ENCODE data around the gene PGM2L1.
A peak's percentile ranks its signal among the peaks of the same experiment; 100 is the strongest.

Gene PGM2L1

GRCh38 chr11:74384641-74385040 is 13.6 kb downstream of the PGM2L1 start:
- no peak for TF ChIP-seq POLR2A (IDR thresholded peaks at IDR 0.05; ENCODE audit: extremely low read depth, insufficient read length)
- TF ChIP-seq, protein P1, sequence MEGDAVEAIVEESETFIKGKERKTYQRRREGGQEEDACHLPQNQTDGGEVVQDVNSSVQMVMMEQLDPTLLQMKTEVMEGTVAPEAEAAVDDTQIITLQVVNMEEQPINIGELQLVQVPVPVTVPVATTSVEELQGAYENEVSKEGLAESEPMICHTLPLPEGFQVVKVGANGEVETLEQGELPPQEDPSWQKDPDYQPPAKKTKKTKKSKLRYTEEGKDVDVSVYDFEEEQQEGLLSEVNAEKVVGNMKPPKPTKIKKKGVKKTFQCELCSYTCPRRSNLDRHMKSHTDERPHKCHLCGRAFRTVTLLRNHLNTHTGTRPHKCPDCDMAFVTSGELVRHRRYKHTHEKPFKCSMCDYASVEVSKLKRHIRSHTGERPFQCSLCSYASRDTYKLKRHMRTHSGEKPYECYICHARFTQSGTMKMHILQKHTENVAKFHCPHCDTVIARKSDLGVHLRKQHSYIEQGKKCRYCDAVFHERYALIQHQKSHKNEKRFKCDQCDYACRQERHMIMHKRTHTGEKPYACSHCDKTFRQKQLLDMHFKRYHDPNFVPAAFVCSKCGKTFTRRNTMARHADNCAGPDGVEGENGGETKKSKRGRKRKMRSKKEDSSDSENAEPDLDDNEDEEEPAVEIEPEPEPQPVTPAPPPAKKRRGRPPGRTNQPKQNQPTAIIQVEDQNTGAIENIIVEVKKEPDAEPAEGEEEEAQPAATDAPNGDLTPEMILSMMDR (IDR thresholded peaks at IDR 0.05; ENCODE audit: low read depth, low read length): no peak
- TF ChIP-seq MYC (IDR thresholded peaks at IDR 0.05; ENCODE audit: low read depth, low read length): no peak
- TF ChIP-seq, protein P2, sequence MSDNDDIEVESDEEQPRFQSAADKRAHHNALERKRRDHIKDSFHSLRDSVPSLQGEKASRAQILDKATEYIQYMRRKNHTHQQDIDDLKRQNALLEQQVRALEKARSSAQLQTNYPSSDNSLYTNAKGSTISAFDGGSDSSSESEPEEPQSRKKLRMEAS (IDR thresholded peaks at IDR 0.05; ENCODE audit: low read depth, low read length): no peak
- no peak overlapping the region for H3K4me3 ChIP-seq (ENCODE audit: low read depth, low read length)
- DNase-seq (ENCODE audit: low read depth): no peak

DNA sequence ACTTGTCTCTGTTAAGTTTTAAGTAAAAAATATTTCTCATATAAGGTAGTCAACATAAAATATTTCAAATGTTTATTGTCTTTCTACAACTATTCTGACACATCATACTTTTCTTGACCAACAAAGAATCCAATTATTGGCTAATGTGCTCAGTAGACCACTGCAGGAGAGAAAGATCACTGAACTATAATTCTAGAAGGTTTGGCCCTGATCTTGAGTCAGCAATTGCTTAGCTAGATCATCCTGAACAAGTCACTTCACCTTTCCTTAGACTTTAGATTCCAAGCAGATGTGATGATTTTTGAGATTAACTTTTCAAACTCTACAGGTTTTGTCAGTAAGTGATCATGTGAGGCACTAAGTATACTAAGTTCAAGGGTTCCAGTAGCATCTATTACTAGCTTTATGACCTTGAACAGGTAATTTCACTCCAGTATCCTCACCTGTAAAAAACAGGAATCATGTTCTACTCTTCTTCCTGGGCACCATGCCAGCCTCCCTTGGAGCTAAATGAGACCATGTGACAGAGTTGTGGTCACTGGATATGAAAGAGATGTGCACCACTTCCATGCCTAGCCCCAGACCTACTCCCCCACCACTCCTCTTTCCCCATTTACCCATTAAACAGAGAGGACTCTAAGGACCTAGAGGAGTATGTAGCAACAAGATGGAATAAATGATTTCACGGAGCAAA is 17.3 kb downstream of the PGM2L1 start:
- no peak overlapping the region for H3K4me3 ChIP-seq (ENCODE audit: low read depth, low read length)
- TF ChIP-seq, protein P1 (IDR thresholded peaks at IDR 0.05; ENCODE audit: low read depth, low read length): no peak
- TF ChIP-seq, protein P2 (IDR thresholded peaks at IDR 0.05; ENCODE audit: low read depth, low read length): no peak
- peak; percentile 12 for DNase-seq (ENCODE audit: low read depth)

GRCh38 chr11:74377689-74378088 is 20.5 kb downstream of the PGM2L1 start:
- DNase-seq (ENCODE audit: low read depth): no peak
- TF ChIP-seq, protein P2 (IDR thresholded peaks at IDR 0.05; ENCODE audit: low read depth, low read length): no peak
- TF ChIP-seq MYC (IDR thresholded peaks at IDR 0.05; ENCODE audit: low read depth, low read length): no peak
- TF ChIP-seq, protein P1 (IDR thresholded peaks at IDR 0.05; ENCODE audit: low read depth, low read length): no peak
- H3K4me3 ChIP-seq (ENCODE audit: low read depth, low read length): no peak overlapping the region

DNA sequence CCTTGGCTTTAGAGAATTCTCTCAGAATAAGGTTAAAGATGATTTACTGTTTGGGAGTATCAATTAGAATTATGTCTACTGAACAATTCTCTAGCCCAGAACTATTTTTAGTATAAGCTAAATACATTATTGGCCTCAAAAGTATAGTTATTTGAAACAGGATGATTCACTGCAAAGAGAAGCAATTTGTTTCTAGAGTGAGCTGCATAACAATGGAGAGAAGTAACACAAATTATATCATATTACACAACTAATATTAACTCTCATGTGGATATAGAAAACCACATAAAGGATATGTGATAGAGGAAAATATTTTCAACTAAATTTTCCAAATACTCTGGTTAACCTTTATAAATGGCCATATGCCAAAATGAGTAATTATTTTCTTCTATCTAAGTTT is 24.9 kb downstream of the PGM2L1 start:
- TF ChIP-seq, protein P2 (IDR thresholded peaks at IDR 0.05; ENCODE audit: low read depth, low read length): no peak
- TF ChIP-seq MYC (IDR thresholded peaks at IDR 0.05; ENCODE audit: low read depth, low read length) (no peak), POLR2A (IDR thresholded peaks at IDR 0.05; ENCODE audit: extremely low read depth, insufficient read length) (no peak)
- TF ChIP-seq, protein P1 (IDR thresholded peaks at IDR 0.05; ENCODE audit: low read depth, low read length): no peak
- no peak overlapping the region for H3K4me3 ChIP-seq (ENCODE audit: low read depth, low read length)
- no peak for DNase-seq (ENCODE audit: low read depth)

- no peak overlapping the region for H3K4me3 ChIP-seq (ENCODE audit: low read depth, low read length)
- DNase-seq (ENCODE audit: low read depth): no peak
- TF ChIP-seq MYC (IDR thresholded peaks at IDR 0.05; ENCODE audit: low read depth, low read length): no peak
- no peak for TF ChIP-seq POLR2A (IDR thresholded peaks at IDR 0.05; ENCODE audit: extremely low read depth, insufficient read length)
- TF ChIP-seq, protein P1 (IDR thresholded peaks at IDR 0.05; ENCODE audit: low read depth, low read length): no peak
- TF ChIP-seq, protein P2 (IDR thresholded peaks at IDR 0.05; ENCODE audit: low read depth, low read length): no peak
These were observed 26.8 kb downstream of the PGM2L1 start for GRCh38 chr11:74371269-74372052.

Data from NB4 (cell line).